Activated CD4-positive, alpha-beta T cell treated with anti-CD3 and anti-CD28 coated beads, Interleukin-2, amount 10 ng/mL, durations not matched to agents 7 days and 5 days (primary cell): ENCODE measurements around the gene TACC2. TPM values are rescaled to one million over a fixed set of nuclear protein-coding genes. Genes with fewer than 3 reads are reported as not detected.
A peak's percentile ranks its signal among the peaks of the same experiment; 100 is the strongest.

Source experiments
- CTCF ChIA-PET: fragments of 350-600 bp; sonication (Branson Sonifier 250); formaldehyde crosslinking; loops from one replicate; lab custom pipeline; 2021; ENCODE audit warnings: antibody characterized with exemption; lab: Charles Lee
- POLR2A ChIA-PET: fragments of 350-600 bp; sonication (Branson Sonifier 250); formaldehyde crosslinking; loops from one replicate; lab custom pipeline; 2021; ENCODE audit warnings: antibody characterized with exemption; lab: Charles Lee
- DNase-seq: peaks from one replicate; pipeline ENCODE4 v3.0.0-alpha.2; 2020
- H3K27ac Mint-ChIP-seq: one replicate; pipeline ENCODE4 v1.8.0; 2021; ENCODE audit warnings: mild to moderate bottlenecking, moderate library complexity, mixed read lengths
- H3K27me3 Mint-ChIP-seq: one replicate; pipeline ENCODE4 v1.8.0; 2021; ENCODE audit warnings: mixed read lengths
- H3K36me3 Mint-ChIP-seq: one replicate; pipeline ENCODE4 v1.8.0; 2021; ENCODE audit warnings: low read depth, mixed read lengths
- H3K4me1 Mint-ChIP-seq: one replicate; pipeline ENCODE4 v1.8.0; 2021; ENCODE audit warnings: mixed read lengths
- H3K4me3 Mint-ChIP-seq: one replicate; pipeline ENCODE4 v1.8.0; 2021; ENCODE audit warnings: mild to moderate bottlenecking, moderate library complexity, mixed read lengths
- H3K9me3 Mint-ChIP-seq: one replicate; pipeline ENCODE4 v1.8.0; 2021; ENCODE audit warnings: mixed read lengths
- total RNA-seq, 2 experiments: library from RNA; stranded (reverse); gene quantifications; one replicate each; pipeline ENCODE4 v1.2.3, GENCODE V29; 2021

Gene TACC2, protein sequence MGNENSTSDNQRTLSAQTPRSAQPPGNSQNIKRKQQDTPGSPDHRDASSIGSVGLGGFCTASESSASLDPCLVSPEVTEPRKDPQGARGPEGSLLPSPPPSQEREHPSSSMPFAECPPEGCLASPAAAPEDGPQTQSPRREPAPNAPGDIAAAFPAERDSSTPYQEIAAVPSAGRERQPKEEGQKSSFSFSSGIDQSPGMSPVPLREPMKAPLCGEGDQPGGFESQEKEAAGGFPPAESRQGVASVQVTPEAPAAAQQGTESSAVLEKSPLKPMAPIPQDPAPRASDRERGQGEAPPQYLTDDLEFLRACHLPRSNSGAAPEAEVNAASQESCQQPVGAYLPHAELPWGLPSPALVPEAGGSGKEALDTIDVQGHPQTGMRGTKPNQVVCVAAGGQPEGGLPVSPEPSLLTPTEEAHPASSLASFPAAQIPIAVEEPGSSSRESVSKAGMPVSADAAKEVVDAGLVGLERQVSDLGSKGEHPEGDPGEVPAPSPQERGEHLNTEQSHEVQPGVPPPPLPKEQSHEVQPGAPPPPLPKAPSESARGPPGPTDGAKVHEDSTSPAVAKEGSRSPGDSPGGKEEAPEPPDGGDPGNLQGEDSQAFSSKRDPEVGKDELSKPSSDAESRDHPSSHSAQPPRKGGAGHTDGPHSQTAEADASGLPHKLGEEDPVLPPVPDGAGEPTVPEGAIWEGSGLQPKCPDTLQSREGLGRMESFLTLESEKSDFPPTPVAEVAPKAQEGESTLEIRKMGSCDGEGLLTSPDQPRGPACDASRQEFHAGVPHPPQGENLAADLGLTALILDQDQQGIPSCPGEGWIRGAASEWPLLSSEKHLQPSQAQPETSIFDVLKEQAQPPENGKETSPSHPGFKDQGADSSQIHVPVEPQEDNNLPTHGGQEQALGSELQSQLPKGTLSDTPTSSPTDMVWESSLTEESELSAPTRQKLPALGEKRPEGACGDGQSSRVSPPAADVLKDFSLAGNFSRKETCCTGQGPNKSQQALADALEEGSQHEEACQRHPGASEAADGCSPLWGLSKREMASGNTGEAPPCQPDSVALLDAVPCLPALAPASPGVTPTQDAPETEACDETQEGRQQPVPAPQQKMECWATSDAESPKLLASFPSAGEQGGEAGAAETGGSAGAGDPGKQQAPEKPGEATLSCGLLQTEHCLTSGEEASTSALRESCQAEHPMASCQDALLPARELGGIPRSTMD (N-terminal part only)
- not detected for total RNA-seq

DNA sequence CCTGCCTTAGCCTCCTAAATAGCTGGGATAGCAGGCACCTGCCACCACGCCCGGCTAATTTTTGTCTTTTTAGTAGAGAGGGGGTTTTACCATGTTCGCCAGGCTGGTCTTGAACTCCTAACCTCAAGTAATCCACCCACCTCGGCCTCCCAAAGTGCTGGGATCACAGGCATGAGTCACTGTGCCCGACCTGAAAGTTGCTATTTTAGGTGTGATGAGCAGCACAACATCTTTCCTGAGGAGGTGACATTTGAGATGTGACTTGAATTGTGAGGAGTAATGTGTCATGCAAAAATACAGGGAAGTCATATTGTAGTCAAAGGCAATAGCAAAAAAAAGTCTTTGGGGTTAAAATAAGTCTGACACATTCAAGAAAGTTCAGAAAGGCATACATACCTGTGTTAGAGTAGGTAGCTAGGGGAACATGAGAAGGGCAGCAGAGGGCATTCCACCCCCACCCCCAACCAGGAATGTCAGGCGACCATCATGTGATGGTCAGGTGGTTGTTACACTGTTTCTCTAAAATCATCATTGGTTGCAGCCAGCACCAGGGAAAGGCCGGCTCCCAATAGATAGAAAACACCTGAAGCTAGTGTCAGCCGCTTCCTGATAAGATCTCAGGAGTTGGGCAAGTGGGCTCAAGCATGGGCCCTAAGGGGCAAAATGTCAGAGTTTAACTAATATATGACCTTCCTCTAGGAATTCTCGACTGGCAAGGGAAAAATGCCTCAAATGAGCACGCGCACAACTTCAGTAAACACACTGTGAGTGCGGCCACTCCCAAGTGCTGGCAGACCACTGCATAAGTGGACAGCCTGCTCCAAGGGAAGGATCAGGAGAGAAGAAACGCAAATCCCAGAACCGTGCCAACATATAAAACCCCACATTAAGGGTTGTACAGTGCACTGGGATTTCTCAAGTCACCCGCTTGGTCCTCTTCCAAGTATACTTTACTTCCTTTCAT lies at the start of gene TACC2:
Gene TACC2 (plus strand): TSS at position 803 of the 964 bp plus-strand sequence. CDS start 32,819 bp downstream, outside the sequence.
- H3K27ac Mint-ChIP-seq, result no peak within 1 kb of the TSS
- H3K4me1 Mint-ChIP-seq, result peaks cover 2% of the 10 kb centered on the region
- H3K27me3 Mint-ChIP-seq, result peaks cover 6% of the 10 kb centered on the region
- no peak within 1 kb of the TSS for H3K4me3 Mint-ChIP-seq
- ChIA-PET CTCF (no interaction called here), POLR2A (no interaction called here)
- no peak for DNase-seq
- H3K36me3 Mint-ChIP-seq, result peaks cover 5% of the 10 kb centered on the region
- H3K9me3 Mint-ChIP-seq, result peaks cover 18% of the 10 kb centered on the region

DNA sequence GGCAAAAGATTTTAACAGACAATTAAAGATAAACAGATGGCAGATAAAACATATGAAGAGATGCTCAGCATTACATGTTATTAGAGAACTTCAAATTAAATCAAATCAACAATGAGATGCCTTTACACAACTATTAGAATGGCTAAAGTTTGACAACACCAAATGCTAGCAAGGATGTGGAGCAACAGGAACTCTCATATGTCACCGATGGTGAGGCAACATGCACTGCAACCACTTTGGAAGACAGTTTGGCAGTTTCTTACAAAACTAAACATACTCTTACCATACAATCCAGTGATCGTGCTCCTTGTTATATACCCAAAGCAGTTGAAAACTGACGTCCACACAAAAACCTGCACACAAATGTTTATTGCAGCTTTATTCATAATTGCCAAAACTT lies 47.4 kb upstream of the TACC2 start:
- no peak for DNase-seq
- Mint-ChIP-seq H3K27me3 (peaks cover 25% of the 10 kb centered on the region), H3K36me3 (no peaks in the 10 kb centered on the region), H3K27ac (no peak overlapping the region), H3K4me1 (no peaks in the 10 kb centered on the region), H3K4me3 (no peak overlapping the region), H3K9me3 (no peaks in the 10 kb centered on the region)
- ChIA-PET CTCF (no interaction called here), POLR2A (no interaction called here)

DNA sequence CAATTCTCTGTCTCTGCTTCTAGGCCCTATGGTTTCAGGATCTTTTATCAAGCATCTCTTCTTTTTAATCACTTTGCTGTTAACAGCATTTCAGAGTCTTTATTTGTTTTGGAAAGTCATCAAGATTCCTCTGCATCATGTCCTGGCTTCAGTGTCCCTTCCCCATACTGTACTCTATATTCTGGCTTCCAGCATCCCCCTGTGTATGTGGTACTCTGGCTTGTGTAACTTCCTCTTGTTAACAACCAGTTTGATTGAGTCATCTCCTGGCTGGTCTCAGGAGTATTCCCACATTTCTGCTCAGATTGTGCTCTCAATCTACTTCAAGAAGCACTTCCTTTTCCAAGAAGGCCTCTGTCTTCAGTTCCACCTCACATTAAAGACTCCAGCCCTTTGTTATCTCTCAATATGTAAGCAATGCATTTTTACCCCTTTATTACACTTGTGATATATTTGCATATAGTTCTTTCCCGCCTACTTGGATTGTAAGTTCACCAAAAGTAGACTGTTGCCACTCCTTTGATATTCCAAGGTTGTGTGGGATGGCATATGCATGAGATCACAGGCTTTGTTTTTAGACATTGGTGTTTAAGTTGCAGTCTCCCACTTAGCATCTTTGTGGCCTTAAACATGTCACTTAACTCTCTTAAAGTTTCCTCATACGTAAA lies 46.1 kb upstream of the TACC2 start:
- Mint-ChIP-seq H3K27me3 (peaks cover 19% of the 10 kb centered on the region), H3K36me3 (no peaks in the 10 kb centered on the region), H3K27ac (no peak overlapping the region), H3K4me3 (no peak overlapping the region), H3K4me1 (no peaks in the 10 kb centered on the region), H3K9me3 (no peaks in the 10 kb centered on the region)
- CTCF ChIA-PET, result no interaction called here
- no peak for DNase-seq
- POLR2A ChIA-PET, result no interaction called here

DNA sequence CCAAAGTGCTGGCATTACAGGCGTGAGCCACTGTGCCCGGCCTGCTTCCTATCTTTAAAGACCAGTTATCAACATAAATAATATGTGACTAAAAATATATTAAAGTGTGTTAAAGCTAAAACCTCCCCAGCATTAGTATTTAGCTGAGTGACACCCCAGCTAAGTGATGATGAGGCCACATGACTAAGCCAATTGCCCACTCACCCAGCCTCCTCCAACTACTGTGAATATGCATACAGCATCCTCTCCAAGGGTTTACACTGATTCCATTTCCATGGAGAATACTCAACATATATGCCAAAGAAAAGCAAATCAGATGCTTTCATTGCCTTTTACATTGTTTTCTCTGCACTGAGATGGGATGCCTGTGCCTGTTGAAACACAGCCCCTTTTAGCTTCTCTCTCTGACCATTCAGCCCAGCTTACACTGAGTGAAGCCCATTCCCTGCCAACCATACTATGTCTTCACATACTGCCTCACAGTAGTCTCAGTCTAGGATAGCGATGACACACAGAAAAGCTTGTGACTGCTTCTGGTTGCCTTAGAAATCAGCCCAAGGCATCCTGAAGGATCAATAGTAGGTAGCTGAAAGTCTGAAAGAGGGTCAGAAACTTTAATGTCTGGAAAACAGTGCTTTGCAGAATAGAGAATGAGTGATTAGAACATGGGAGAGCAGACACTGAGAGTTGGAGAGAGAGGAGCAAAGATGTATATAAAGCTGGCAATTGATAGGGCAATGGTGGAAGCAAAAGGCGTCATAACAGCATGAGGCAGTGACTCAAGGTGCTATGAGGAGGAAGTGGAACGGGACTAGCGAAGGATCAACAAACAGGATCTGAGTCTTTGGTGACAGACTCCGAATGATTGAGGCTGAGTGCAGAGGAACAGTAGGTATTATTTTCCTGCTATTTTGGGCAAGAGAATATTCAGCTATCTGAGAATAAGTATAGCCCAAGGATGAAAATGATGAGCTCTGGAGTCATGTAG lies 41.3 kb upstream of the TACC2 start:
- H3K27ac Mint-ChIP-seq, result no peak overlapping the region
- ChIA-PET CTCF (interaction anchor here (0.5 kb wide), 1 partner anchor 23 kb away, joined by 4 read pairs; no protein-coding TSS in a partner anchor), POLR2A (no interaction called here)
- no peaks in the 10 kb centered on the region for H3K9me3 Mint-ChIP-seq
- no peak overlapping the region for H3K4me3 Mint-ChIP-seq
- peaks cover 3% of the 10 kb centered on the region for H3K36me3 Mint-ChIP-seq
- H3K27me3 Mint-ChIP-seq, result no peaks in the 10 kb centered on the region
- DNase-seq, result no peak
- no peaks in the 10 kb centered on the region for H3K4me1 Mint-ChIP-seq

DNA sequence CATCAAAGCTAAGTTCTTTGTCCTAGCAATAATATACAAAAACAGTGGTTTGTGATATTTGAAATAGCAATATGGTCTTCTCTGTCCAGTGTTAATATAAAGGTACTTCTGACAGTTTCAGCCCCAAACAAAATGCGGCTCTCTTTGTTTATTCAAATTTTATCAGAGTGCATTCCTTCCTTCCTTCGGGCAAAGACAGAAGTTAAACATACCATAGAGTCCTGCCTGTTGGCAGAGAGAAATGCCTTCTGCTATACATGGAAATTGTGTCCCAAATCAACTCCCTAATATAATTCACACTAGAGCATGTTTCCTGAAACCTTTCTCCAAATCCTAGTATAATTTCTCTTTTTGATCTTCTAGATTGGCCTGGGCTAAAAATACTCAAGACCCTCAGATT lies 39.9 kb upstream of the TACC2 start:
- peaks cover 3% of the 10 kb centered on the region for H3K36me3 Mint-ChIP-seq
- no peaks in the 10 kb centered on the region for H3K27me3 Mint-ChIP-seq
- H3K27ac Mint-ChIP-seq, result no peak overlapping the region
- H3K9me3 Mint-ChIP-seq, result no peaks in the 10 kb centered on the region
- ChIA-PET CTCF (no interaction called here), POLR2A (no interaction called here)
- no peak overlapping the region for H3K4me3 Mint-ChIP-seq
- H3K4me1 Mint-ChIP-seq, result no peaks in the 10 kb centered on the region
- DNase-seq, result no peak

DNA sequence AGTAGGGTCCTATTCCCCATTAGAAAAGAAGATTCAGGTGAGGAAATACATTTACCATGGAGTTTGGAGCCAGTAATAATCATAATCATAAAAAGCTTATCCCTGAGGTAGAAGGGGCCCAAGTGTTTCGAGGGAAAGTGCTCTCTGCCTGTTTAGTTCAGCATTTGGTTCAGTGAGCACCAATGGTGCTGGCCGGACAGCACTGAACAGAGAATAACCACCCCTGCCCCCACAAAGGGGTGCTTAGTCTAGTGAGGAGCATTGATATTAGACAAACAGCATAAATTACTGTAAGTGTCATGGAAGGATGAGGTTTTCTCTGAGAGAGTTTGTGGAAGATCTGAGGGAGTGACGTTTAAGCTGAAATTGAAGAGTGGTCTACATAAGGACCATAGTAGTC lies 39.5 kb upstream of the TACC2 start:
- H3K36me3 Mint-ChIP-seq, result peaks cover 3% of the 10 kb centered on the region
- H3K4me3 Mint-ChIP-seq, result no peak overlapping the region
- H3K4me1 Mint-ChIP-seq, result no peaks in the 10 kb centered on the region
- no peaks in the 10 kb centered on the region for H3K27me3 Mint-ChIP-seq
- H3K27ac Mint-ChIP-seq, result no peak overlapping the region
- ChIA-PET CTCF (no interaction called here), POLR2A (no interaction called here)
- DNase-seq, result no peak
- H3K9me3 Mint-ChIP-seq, result no peaks in the 10 kb centered on the region

DNA sequence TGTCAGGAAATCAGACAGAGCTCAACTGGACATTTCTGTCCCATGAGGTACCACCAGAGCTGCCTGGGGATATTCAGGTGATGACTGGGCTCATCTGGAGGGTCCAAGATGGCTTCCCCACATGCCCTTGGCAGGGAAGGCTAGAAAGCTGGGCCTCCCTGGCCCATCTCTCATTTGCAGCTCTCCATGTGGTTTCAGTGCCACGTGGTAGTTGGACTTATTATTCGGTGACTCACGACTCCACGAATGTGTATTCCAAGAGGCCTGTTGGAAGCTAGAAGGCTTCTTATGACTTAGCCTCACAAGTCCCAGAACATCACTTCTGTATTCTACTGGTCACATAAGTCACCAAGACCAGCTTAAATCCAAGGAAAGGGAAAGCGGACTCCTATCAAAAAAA lies 36.7 kb upstream of the TACC2 start:
- Mint-ChIP-seq H3K4me3 (no peak overlapping the region), H3K27ac (no peak overlapping the region), H3K4me1 (no peaks in the 10 kb centered on the region), H3K9me3 (no peaks in the 10 kb centered on the region), H3K36me3 (peaks cover 18% of the 10 kb centered on the region), H3K27me3 (no peaks in the 10 kb centered on the region)
- no peak for DNase-seq
- ChIA-PET POLR2A (no interaction called here), CTCF (interaction anchor here (0.6 kb wide), 1 partner anchor 1045 kb away, joined by 3 read pairs; no protein-coding TSS in a partner anchor)

DNA sequence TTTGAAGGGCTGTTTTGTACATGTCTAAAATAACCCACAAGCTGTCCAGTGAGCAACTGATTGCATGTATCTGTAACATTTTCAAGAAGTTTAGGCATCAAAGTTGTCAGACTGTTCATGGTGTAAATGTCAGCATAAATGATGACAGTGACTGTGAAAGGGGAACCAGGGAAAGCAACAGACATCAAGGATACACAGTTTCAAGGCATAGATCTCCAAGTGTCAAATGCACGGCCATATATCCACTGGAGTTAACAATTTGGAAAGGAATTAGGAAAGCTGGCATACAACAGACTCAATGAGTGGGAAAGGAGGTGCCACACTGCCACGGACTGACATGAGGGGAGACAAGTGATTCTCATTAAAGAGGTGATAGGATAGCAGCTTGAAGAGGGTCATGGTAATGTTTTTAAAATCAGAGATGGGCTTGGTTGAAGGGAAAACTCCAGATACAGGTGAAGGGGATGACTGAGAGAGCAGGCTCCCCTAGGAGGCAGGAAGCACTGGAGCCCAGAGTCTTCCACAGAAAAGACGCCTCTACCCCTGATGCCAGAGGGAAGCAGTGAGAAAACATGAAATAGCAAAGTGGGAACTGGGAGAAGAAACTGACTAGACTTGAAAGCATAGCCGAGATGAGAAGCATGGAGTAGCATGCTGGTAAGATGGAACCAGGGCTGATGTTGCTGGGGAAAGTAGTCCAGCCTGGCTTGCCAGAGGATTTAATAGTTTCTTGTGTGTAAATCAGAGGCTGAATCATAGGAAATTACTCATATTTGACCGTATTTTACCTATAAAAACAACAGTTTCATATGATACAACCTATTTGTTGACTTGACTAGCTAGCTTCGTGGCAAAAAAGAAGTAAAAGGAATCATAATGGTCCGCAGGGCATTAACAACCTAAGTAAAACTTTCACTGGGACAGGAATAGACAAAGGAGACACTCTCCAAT lies 32.6 kb upstream of the TACC2 start:
- H3K4me1 Mint-ChIP-seq, result no peaks in the 10 kb centered on the region
- POLR2A ChIA-PET, result no interaction called here
- CTCF ChIA-PET, result no interaction called here
- no peaks in the 10 kb centered on the region for H3K27me3 Mint-ChIP-seq
- peaks cover 25% of the 10 kb centered on the region for H3K36me3 Mint-ChIP-seq
- peak overlapping the region; percentile 2 for H3K27ac Mint-ChIP-seq
- H3K9me3 Mint-ChIP-seq, result no peaks in the 10 kb centered on the region
- no peak for DNase-seq
- H3K4me3 Mint-ChIP-seq, result no peak overlapping the region

DNA sequence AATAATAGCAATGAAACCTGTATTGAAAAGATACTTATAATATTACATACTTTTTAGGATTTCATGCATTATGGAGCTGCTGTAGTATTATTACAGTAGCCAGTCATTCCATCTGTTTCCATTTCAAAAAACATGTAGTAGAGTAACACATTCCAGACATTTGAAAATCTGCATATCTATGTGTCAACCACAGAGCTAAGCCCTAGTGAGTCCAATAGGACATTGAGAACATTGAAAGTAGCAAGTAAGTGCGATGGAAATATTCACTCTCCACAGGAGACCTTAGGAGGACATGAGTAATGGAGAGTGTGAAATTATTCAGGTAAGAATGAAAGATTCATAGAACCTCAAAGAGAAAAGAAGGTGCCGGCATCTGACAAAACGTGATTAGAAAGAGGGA lies 29.3 kb upstream of the TACC2 start:
- POLR2A ChIA-PET, result no interaction called here
- Mint-ChIP-seq H3K4me3 (no peak overlapping the region), H3K9me3 (no peaks in the 10 kb centered on the region), H3K4me1 (no peaks in the 10 kb centered on the region), H3K36me3 (peaks cover 30% of the 10 kb centered on the region), H3K27me3 (no peaks in the 10 kb centered on the region), H3K27ac (no peak overlapping the region)
- no peak for DNase-seq
- CTCF ChIA-PET, result interaction anchor here (0.7 kb wide), 1 partner anchor 8 kb away, joined by 3 read pairs; no protein-coding TSS in a partner anchor

DNA sequence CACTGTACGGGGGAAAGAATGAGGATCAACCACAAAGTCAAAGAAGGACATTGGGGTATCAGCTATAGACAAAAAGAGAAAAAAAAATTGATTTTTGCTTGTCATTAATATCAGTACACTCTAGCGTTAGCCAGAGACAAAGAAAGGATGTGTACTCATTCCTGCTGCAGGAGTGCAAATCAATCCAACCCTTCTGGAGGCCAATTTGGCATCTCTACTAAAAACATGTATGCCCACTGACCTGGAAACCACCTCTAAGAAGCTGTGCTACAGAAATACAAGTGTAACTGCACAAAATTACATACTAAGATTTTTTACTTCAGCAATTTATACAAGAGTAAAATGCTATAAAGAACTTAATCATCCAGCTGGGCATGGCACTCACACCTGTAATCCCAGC lies 27.5 kb upstream of the TACC2 start:
- ChIA-PET POLR2A (interaction anchor here (0.7 kb wide), 1 partner anchor 11 kb away, joined by 3 read pairs; no protein-coding TSS in a partner anchor), CTCF (no interaction called here)
- no peak overlapping the region for H3K27ac Mint-ChIP-seq
- no peaks in the 10 kb centered on the region for H3K9me3 Mint-ChIP-seq
- peaks cover 33% of the 10 kb centered on the region for H3K36me3 Mint-ChIP-seq
- DNase-seq, result no peak
- no peaks in the 10 kb centered on the region for H3K4me1 Mint-ChIP-seq
- no peak overlapping the region for H3K4me3 Mint-ChIP-seq
- no peaks in the 10 kb centered on the region for H3K27me3 Mint-ChIP-seq
